Kidney (tissue), 14 donors: Measurements from ENCODE around the gene ERBB4. TPM values are rescaled to one million over a fixed set of nuclear protein-coding genes. Genes with fewer than 3 reads are reported as not detected.
A peak's percentile ranks its signal among the peaks of the same experiment; 100 is the strongest.

Experiments
- DNase-seq, 5 donors: peaks; one replicate each; pipeline ENCODE4 v3.0.0-alpha.2; 2013 to 2020
- FAIRE-seq: peaks from 2 replicates; lab custom pipeline; 2012; peaks lifted over from hg19 to GRCh38; lab: Jason Lieb, UNC
- H3K27ac ChIP-seq, 2 donors: one replicate each; pipeline ENCODE4 v1.7.0; 2013; ENCODE audit warnings: low read depth in 2 of 2, low read length in 2 of 2, inconsistent platforms in 1 of 2
- H3K27me3 ChIP-seq: one replicate; pipeline ENCODE4 v1.7.1; 2013; ENCODE audit warnings: low read length, inconsistent platforms; ENCODE audit not compliant: control insufficient read depth, insufficient read depth
- H3K36me3 ChIP-seq, 3 donors: one replicate each; pipeline versions ENCODE4 v1.7.0 to v1.7.1; 2013; ENCODE audit warnings: low read length in 3 of 3, control low read depth in 1 of 3, inconsistent platforms in 1 of 3; ENCODE audit not compliant: insufficient read depth in 3 of 3, control insufficient read depth in 2 of 3
- H3K4me1 ChIP-seq, 3 donors: one replicate each; pipeline versions ENCODE4 v1.7.0 to v1.7.1; 2013; ENCODE audit warnings: low read length in 3 of 3, inconsistent platforms in 1 of 3, low read depth in 1 of 3; ENCODE audit not compliant: control insufficient read depth in 2 of 3, insufficient read depth in 2 of 3
- H3K4me3 ChIP-seq, 3 donors: one replicate each; pipeline versions ENCODE4 v1.7.0 to v1.8.1; 2013; ENCODE audit warnings: low read length in 3 of 3, control low read depth in 1 of 3, inconsistent platforms in 1 of 3
- H3K9ac ChIP-seq, 3 donors: one replicate each; pipeline versions ENCODE4 v1.7.0 to v1.7.1; 2013; ENCODE audit warnings: low read length in 3 of 3, control low read depth in 1 of 3, inconsistent platforms in 1 of 3
- H3K9me3 ChIP-seq, 3 donors: one replicate each; pipeline versions ENCODE4 v1.7.0 to v1.7.1; 2013; ENCODE audit warnings: low read length in 3 of 3, control low read depth in 1 of 3, inconsistent platforms in 1 of 3; ENCODE audit not compliant: control insufficient read depth in 2 of 3, insufficient read depth in 1 of 3
- CTCF ChIP-seq: IDR thresholded peaks from 3 replicates; pipeline ENCODE4 v1.5.1; 2012; ENCODE audit warnings: mild to moderate bottlenecking, moderate library complexity, borderline replicate concordance; ENCODE audit not compliant: insufficient read depth; ENCODE audit errors: extremely low read depth
- intact Hi-C: fragments of 100-400 bp; cut with DNase I; formaldehyde crosslinking; loops from one replicate; pipeline ENCODE4 v1.11.1; 2022
- polyA plus RNA-seq: library from polyadenylated mRNA; stranded (reverse); fragments of 350-450 nt; fragmentation: Illumina TruSeq; extraction: RNeasy Lipid Tissue Mini Kit (QIAGEN cat#74804); gene quantifications from one replicate; pipeline ENCODE4 v1.2.3, GENCODE V29; 2014; ENCODE audit warnings: low read depth, low replicate concordance; ENCODE audit not compliant: insufficient read depth
- total RNA-seq: library from RNA; stranded (reverse); fragmentation: NEBNext Ultra II Directional; extraction: Animal tissue kit (Norgen Biotek cat#: 25700); gene quantifications from one replicate; pipeline ENCODE4 v1.2.1, GENCODE V29; 2021
- donor health status: control.
- donor health status: control.
- donor health status: control.
- donor health status: control.
- donor health status: control.
- donor health status: DM: yes; HTN: yes; CAD: no.
- donor health status: Normal renal cell carcinoma (clear cell type).

Gene ERBB4
- total and polyA plus RNA-seq, 2 donors from 2014 or later: 3.9 to 152 TPM

DNA sequence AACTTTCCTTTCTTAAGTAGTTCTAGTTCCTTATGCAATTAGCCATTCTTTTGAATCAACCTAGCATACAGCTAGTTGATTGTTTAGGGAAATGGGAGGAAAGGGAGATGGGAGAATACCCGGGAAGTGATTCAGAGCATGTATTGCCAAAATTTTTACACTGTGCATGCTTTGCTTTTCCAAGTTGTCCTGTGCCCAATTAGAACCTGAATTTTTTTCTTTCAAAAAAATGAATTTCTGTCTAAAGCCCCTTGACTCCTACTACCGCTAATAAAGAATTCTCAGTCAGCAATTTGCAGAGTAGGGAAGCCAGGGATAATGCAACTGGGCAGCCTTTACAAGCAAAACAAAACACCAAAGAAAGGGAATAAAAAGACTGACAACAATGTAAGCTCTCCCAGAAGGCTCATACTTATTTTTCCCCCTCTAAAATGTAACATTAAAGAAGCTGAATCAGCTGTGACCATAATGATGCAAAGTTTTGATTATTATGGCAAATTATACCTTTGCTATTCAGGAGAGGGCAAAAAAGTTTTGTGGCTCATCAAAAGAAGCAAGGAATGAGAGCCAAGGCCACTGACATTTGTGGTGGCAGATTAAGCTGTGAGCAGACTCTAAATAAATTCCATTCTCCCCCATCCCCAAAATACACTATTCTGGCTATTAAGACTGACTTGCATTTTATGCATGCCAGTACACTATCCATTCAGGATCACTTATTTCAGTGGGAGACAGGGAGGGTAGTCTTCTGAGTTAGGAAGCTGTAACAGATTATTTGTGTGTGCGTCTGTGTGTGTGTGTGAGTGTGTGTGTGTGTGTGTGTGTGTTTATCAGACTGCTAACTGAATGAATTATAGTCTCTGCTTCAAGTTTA is 174.3 kb downstream of the ERBB4 start:
- H3K27ac ChIP-seq: no peak overlapping the region
- FAIRE-seq (no peak), DNase-seq (peak in 1 of 5 donors; percentile 23)
- no peaks in the 10 kb centered on the region for H3K9me3 ChIP-seq
- no peaks in the 10 kb centered on the region for H3K27me3 ChIP-seq
- H3K9ac ChIP-seq: no peak overlapping the region
- intact Hi-C loops: no loop called here
- no peak overlapping the region for H3K4me3 ChIP-seq
- no peaks in the 10 kb centered on the region for H3K36me3 ChIP-seq
- H3K4me1 ChIP-seq: no peaks in the 10 kb centered on the region
- no peak for TF ChIP-seq CTCF

- DNase-seq: no peak
- Histone ChIP-seq H3K27me3 (no peaks in the 10 kb centered on the region), H3K4me1 (no peaks in the 10 kb centered on the region), H3K4me3 (no peak overlapping the region), H3K9me3 (no peaks in the 10 kb centered on the region), H3K9ac (no peak overlapping the region), H3K36me3 (no peaks in the 10 kb centered on the region), H3K27ac (no peak overlapping the region)
- intact Hi-C loops: no loop called here
- FAIRE-seq: no peak
- no peak for TF ChIP-seq CTCF
These were observed 177.3 kb downstream of the ERBB4 start for GRCh38 chr2:212361174-212361756.

DNA sequence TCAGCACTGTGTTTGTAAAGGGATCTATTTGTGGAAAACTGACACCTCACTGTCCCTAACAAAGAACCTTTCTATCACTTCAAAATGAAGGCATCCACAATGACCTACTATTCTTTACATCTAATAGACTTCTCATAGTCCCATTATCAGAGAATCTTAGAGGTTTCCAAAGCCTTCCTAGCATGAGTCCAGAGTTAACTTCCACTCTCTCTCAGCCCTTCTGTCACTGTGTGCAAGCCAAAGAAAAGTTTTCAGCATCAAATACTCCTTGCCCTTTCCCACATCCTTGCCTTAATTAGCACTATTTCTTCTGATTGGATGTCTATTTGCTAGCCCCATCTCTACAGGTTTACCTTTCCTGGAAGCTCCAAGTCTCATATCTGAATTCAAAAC is 178.5 kb downstream of the ERBB4 start:
- intact Hi-C loops: no loop called here
- Histone ChIP-seq H3K36me3 (no peaks in the 10 kb centered on the region), H3K27ac (no peak overlapping the region), H3K9me3 (no peaks in the 10 kb centered on the region), H3K4me3 (no peak overlapping the region), H3K27me3 (no peaks in the 10 kb centered on the region), H3K4me1 (peaks cover 0 to 3% (median 0%) of the 10 kb centered on the region in 3 donors), H3K9ac (no peak overlapping the region)
- FAIRE-seq (no peak), DNase-seq (no peak)
- no peak for TF ChIP-seq CTCF
